ENCODE results near the gene DNAJC4. TPM values are rescaled to one million over a fixed set of nuclear protein-coding genes. Genes with fewer than 3 reads are reported as not detected.

The DNAJC4 gene
- total RNA-seq, 6 experiments from 2014 or later, result 14.6 to 27.6 (median 21.4) TPM

DNA sequence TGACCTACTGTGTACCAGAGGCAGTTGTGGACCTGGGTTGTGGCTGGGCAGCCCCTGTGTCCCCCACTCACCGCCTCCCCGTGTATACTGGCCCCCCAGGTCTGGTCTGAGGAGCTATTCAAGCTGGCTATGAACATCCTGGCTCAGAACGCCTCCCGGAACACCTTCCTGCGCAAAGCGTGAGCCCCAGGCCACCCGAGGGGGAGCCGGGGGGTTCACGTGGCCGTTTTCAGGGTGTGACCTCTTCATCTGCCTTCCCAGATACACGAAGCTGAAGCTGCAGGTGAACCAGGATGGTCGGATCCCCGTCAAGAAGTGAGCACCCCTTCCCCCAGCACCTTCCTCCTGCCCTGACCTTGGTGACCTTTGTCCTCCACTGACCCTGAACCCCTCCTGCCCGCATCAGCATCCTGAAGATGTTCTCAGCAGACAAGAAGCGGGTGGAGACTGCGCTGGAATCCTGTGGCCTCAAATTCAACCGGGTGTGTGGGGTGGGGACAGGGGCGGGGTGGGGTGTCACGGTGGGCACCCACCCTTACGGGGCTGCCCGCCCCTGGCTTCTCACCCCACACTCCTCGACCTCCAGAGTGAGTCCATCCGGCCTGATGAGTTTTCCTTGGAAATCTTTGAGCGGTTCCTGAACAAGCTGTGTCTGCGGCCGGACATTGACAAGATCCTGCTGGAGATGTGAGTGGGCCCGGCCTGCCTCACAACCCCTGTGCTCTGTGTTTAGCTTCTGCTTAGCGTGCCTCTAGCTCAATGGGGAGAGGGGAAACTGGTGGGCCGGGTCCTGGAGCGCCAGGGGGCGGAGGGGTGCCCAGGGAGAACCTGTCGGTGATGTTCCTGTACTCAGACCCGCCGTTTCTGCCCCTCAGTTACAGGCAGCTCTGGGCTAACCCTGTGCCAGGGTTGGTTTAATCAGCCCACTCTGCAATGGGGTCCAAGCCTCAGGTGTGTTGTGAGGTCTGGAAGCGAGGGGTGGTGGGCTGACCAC, 25.1 kb downstream of the DNAJC4 start:
- intact Hi-C loops (cut with DNase I), result no loop called here
- Histone ChIP-seq H3K4me3 (no peak overlapping the region), H3K27ac (no peak overlapping the region), H3K36me3 (peaks cover 0 to 5% (median 0%) of the 10 kb centered on the region in 4 donors), H3K27me3 (no peaks in the 10 kb centered on the region), H3K4me1 (peaks cover 0 to 7% (median 3%) of the 10 kb centered on the region in 4 donors), H3K9me3 (no peaks in the 10 kb centered on the region)
- TF ChIP-seq, protein P1, sequence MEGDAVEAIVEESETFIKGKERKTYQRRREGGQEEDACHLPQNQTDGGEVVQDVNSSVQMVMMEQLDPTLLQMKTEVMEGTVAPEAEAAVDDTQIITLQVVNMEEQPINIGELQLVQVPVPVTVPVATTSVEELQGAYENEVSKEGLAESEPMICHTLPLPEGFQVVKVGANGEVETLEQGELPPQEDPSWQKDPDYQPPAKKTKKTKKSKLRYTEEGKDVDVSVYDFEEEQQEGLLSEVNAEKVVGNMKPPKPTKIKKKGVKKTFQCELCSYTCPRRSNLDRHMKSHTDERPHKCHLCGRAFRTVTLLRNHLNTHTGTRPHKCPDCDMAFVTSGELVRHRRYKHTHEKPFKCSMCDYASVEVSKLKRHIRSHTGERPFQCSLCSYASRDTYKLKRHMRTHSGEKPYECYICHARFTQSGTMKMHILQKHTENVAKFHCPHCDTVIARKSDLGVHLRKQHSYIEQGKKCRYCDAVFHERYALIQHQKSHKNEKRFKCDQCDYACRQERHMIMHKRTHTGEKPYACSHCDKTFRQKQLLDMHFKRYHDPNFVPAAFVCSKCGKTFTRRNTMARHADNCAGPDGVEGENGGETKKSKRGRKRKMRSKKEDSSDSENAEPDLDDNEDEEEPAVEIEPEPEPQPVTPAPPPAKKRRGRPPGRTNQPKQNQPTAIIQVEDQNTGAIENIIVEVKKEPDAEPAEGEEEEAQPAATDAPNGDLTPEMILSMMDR (IDR thresholded peaks at IDR 0.05), result no peak
- no peak for TF ChIP-seq POLR2A (IDR thresholded peaks at IDR 0.05)
- 95% methylated on average over 4 of the region's 35 CpGs for WGBS (ENCODE audit: insufficient coverage, low coverage, low lambda C conversion rate, missing lambda C conversion rate)
- ATAC-seq (no peak), DNase-seq (no peak)

DNA sequence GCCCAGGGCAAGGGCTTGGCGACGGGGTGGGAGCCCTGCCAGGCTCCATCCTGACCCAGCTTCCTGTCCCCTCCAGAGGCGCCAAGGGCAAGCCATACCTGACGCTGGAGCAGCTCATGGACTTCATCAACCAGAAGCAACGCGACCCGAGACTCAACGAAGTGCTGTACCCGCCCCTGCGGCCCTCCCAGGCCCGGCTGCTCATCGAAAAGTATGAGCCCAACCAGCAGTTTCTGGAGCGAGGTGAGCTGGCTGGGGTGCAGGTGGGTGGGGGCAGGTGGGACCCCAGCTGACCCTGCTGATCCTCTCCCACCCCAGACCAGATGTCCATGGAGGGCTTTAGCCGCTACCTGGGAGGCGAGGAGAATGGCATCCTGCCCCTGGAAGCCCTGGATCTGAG, 26.0 kb downstream of the DNAJC4 start:
- peaks cover 0 to 4% (median 0%) of the 10 kb centered on the region in 4 donors for H3K4me1 ChIP-seq
- no peaks in the 10 kb centered on the region for H3K9me3 ChIP-seq
- no peak for ATAC-seq
- H3K36me3 ChIP-seq, result peaks cover 0 to 5% (median 0%) of the 10 kb centered on the region in 4 donors
- intact Hi-C loops (cut with DNase I), result no loop called here
- no peak for DNase-seq
- WGBS (ENCODE audit: insufficient coverage, low coverage, low lambda C conversion rate, missing lambda C conversion rate), result no CpG with 5 or more reads among the region's 15 CpGs
- no peak overlapping the region for H3K27ac ChIP-seq
- no peak for TF ChIP-seq POLR2A (IDR thresholded peaks at IDR 0.05)
- TF ChIP-seq, protein P1 (IDR thresholded peaks at IDR 0.05), result no peak
- no peaks in the 10 kb centered on the region for H3K27me3 ChIP-seq
- no peak overlapping the region for H3K4me3 ChIP-seq

DNA sequence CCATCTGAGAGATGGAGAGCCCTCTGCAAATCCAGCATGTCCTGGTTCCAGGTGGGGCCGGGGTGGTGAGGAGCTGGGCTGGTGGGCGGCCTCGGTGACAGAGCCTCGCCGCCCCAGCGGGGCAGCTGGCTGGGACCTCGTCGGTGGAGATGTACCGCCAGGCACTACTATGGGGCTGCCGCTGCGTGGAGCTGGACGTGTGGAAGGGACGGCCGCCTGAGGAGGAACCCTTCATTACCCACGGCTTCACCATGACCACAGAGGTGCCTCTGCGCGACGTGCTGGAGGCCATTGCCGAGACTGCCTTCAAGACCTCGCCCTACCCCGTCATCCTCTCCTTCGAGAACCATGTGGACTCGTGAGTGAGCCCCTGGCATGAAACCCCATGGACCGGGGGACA, 28.0 kb downstream of the DNAJC4 start:
- ATAC-seq (no peak), DNase-seq (no peak)
- Histone ChIP-seq H3K27ac (no peak overlapping the region), H3K4me3 (no peak overlapping the region), H3K36me3 (peaks cover 0 to 5% (median 0%) of the 10 kb centered on the region in 4 donors), H3K9me3 (no peaks in the 10 kb centered on the region), H3K27me3 (no peaks in the 10 kb centered on the region), H3K4me1 (no peaks in the 10 kb centered on the region)
- intact Hi-C loops (cut with DNase I), result no loop called here
- TF ChIP-seq POLR2A (IDR thresholded peaks at IDR 0.05), result no peak
- TF ChIP-seq, protein P1 (IDR thresholded peaks at IDR 0.05), result no peak
- WGBS (ENCODE audit: insufficient coverage, low coverage, low lambda C conversion rate, missing lambda C conversion rate), result no CpG with 5 or more reads among the region's 24 CpGs

DNA sequence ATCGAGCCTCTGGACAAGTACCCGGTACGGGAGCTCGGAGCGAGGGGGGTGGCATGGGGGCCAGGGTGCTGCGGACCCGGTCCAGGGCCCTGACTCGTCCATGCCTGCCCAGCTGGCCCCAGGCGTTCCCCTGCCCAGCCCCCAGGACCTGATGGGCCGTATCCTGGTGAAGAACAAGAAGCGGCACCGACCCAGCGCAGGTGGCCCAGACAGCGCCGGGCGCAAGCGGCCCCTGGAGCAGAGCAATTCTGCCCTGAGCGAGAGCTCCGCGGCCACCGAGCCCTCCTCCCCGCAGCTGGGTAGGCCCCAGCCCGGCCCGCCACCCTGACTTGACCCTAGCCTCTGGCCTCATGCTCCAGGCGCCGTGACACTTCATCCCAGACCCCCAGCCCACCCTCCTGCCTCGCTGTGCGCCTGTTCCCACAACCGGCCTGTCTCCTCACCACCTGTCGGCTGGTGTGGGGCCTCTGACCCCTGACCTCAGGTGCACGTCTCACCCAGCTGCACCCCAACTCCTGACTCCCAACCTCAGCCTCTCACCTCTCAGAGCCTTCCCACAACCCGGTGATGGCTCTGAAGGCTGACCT, 28.7 kb downstream of the DNAJC4 start:
- Histone ChIP-seq H3K4me1 (no peaks in the 10 kb centered on the region), H3K36me3 (peaks cover 0 to 5% (median 0%) of the 10 kb centered on the region in 4 donors), H3K4me3 (no peak overlapping the region), H3K27me3 (no peaks in the 10 kb centered on the region), H3K9me3 (no peaks in the 10 kb centered on the region), H3K27ac (no peak overlapping the region)
- intact Hi-C loops (cut with DNase I), result no loop called here
- ATAC-seq (no peak), DNase-seq (no peak)
- WGBS (ENCODE audit: insufficient coverage, low coverage, low lambda C conversion rate, missing lambda C conversion rate), result 86% methylated on average over 8 of the region's 32 CpGs
- TF ChIP-seq, protein P1 (IDR thresholded peaks at IDR 0.05), result no peak
- no peak for TF ChIP-seq POLR2A (IDR thresholded peaks at IDR 0.05)
